Adrenal gland (tissue), 12 donors: Measurements from ENCODE around the gene KATNB1. TPM values are rescaled to one million over a fixed set of nuclear protein-coding genes. Genes with fewer than 3 reads are reported as not detected.

ENCODE experiments used
- DNase-seq, 7 donors: peaks; one replicate each; pipeline ENCODE4 v3.0.0-alpha.2; 2019 to 2020
- H3K27ac ChIP-seq, 5 donors: fragments of 200-600 bp; sonication (generic) in 4 of 5; 1 replicate in 3 of 5; 2 replicates in 2 of 5; pipeline versions ENCODE4 v1.5.1 to v1.8.0; 2016 to 2020; ENCODE audit warnings: mild to moderate bottlenecking in 1 of 5
- H3K27me3 ChIP-seq: fragments of 200-600 bp; 2 replicates; pipeline ENCODE4 v1.8.0; 2021
- H3K36me3 ChIP-seq, 2 donors: fragments of 200-600 bp; replicated peaks in 1 of 2; 1 replicate in 1 of 2; 2 replicates in 1 of 2; pipeline versions ENCODE4 v1.5.1 to v1.8.0; 2018 to 2022
- H3K4me1 ChIP-seq, 2 donors: fragments of 200-600 bp; replicated peaks in 1 of 2; 1 replicate in 1 of 2; 2 replicates in 1 of 2; pipeline versions ENCODE4 v1.5.1 to v1.8.0; 2018 to 2021
- H3K4me3 ChIP-seq, 4 donors: fragments of 200-600 bp; sonication (generic) in 3 of 4; one replicate each; pipeline ENCODE4 v1.5.1; 2016 to 2018
- H3K9me3 ChIP-seq, 3 donors: fragments of 200-600 bp; sonication (generic) in 1 of 3; replicated peaks in 1 of 3; 1 replicate in 2 of 3; 2 replicates in 1 of 3; pipeline versions ENCODE4 v1.5.1 to v1.8.0; 2016 to 2021
- POLR2A ChIP-seq, 2 donors: fragments of 450-650 bp; IDR thresholded peaks; one replicate each; pipeline ENCODE4 v1.6.1; 2017; ENCODE audit warnings: antibody characterized with exemption in 2 of 2, mild to moderate bottlenecking in 2 of 2, moderate library complexity in 1 of 2
- WGBS, 4 donors: extraction: QIAGEN DNeasy Blood & Tissue Kit in 2 of 4; methylation state at CpG; one replicate each; pipeline versions ENCODE4 v1.1.5 to v1.1.7; 2013 to 2017; 5-methylcytosine and 5-hydroxymethylcytosine counted together
- intact Hi-C, 2 donors: fragments of 100-400 bp; cut with DNase I; formaldehyde crosslinking; loops; one replicate each; pipeline versions ENCODE4 v1.14.1 to v1.15.0; 2022 to 2023
- polyA plus RNA-seq, 3 donors: library from polyadenylated mRNA; stranded (reverse); fragments of 200-250 nt in 2 of 3; fragments of 350-450 nt in 1 of 3; fragmentation: Illumina TruSeq in 1 of 3; extraction: RNeasy Lipid Tissue Mini Kit (QIAGEN cat#74804) in 1 of 3; gene quantifications; one replicate each; pipeline ENCODE4 v1.2.3, GENCODE V29; 2013 to 2014
- total RNA-seq, 9 donors: library from RNA; depleted of rRNA in 4 of 9; stranded (reverse); fragments of >200 nt in 4 of 9; fragments of 120-200 nt in 1 of 9; fragmentation: NEBNext Ultra II Directional in 1 of 9; extraction: Animal tissue kit (Norgen Biotek cat#: 25700) in 1 of 9; gene quantifications; one replicate each; pipeline versions ENCODE4 v1.1.0 to v1.2.4, GENCODE V29; 2013 to 2023
- TF ChIP-seq, protein P1 (sequence below), 6 experiments: fragments of 450-650 bp in 4 of 6; fragments of 200-600 bp in 2 of 6; sonication (generic) in 1 of 6; IDR thresholded peaks; 1 replicate in 5 of 6; 2 replicates in 1 of 6; pipeline versions ENCODE4 v1.5.1 to v1.8.0; 2016 to 2021; ENCODE audit warnings: antibody characterized with exemption in 6 of 6, mild to moderate bottlenecking in 2 of 6, moderate library complexity in 1 of 6
- donor health status: healthy with polysubstance abuse.
- donor health status: Bipolar disorder and iron deficiency.
- donor health status: DM: yes; HTN: yes; CAD: no.
- donor health status: DM: no; HTN: no; CAD: no.
- donor health status: DM: no; HTN: no; CAD: no.
- donor health status: DM: yes; HTN: yes; CAD: no.

Gene KATNB1
- total and polyA plus RNA-seq, 12 donors = 12.9 to 85.6 (median 21.0) TPM

DNA sequence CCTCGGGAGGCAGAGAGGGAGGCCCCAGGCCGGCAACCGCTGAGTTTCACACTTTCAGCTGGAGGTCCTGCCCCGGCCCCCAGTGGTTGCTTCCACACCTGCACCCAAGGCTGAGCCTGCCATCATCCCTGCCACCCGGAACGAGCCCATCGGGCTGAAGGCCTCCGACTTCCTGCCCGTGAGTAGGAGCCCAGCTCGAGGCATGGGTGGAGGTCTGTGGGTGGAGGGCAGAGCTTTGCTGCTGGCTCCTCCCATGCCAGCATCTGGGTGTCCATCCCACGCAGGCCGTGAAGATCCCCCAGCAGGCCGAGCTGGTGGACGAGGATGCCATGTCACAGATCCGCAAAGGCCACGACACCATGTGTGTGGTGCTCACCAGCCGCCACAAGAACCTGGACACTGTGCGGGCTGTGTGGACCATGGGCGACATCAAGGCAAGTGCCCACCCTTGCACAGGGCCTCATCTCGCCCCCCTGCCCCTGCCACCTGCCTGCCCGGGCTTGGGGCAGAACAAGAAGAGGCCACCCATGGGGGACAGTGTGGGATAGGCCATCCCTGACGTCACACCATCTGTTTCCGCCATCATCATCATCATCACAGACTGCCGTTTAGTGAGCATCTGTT lies 19.6 kb downstream of the KATNB1 start:
- no peak for DNase-seq
- peaks cover 0 to 20% of the 10 kb centered on the region in 2 donors for H3K36me3 ChIP-seq
- H3K27me3 ChIP-seq = no peaks in the 10 kb centered on the region
- H3K9me3 ChIP-seq = no peaks in the 10 kb centered on the region
- TF ChIP-seq, protein P1, sequence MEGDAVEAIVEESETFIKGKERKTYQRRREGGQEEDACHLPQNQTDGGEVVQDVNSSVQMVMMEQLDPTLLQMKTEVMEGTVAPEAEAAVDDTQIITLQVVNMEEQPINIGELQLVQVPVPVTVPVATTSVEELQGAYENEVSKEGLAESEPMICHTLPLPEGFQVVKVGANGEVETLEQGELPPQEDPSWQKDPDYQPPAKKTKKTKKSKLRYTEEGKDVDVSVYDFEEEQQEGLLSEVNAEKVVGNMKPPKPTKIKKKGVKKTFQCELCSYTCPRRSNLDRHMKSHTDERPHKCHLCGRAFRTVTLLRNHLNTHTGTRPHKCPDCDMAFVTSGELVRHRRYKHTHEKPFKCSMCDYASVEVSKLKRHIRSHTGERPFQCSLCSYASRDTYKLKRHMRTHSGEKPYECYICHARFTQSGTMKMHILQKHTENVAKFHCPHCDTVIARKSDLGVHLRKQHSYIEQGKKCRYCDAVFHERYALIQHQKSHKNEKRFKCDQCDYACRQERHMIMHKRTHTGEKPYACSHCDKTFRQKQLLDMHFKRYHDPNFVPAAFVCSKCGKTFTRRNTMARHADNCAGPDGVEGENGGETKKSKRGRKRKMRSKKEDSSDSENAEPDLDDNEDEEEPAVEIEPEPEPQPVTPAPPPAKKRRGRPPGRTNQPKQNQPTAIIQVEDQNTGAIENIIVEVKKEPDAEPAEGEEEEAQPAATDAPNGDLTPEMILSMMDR (IDR thresholded peaks at IDR 0.05) = no peak
- no peak for TF ChIP-seq POLR2A (IDR thresholded peaks at IDR 0.05)
- no peak overlapping the region for H3K27ac ChIP-seq
- H3K4me1 ChIP-seq = peaks cover 0 to 3% of the 10 kb centered on the region in 2 donors
- H3K4me3 ChIP-seq = no peak overlapping the region
- WGBS, 4 donors = 87 to 92% (median 88%) methylated on average over 5 to 24 of the region's 24 CpGs
- intact Hi-C loops = loop anchor here in 1 of 2 donors (5.0 kb wide), 1 partner anchor 107 kb away; no protein-coding TSS in a partner anchor

DNA sequence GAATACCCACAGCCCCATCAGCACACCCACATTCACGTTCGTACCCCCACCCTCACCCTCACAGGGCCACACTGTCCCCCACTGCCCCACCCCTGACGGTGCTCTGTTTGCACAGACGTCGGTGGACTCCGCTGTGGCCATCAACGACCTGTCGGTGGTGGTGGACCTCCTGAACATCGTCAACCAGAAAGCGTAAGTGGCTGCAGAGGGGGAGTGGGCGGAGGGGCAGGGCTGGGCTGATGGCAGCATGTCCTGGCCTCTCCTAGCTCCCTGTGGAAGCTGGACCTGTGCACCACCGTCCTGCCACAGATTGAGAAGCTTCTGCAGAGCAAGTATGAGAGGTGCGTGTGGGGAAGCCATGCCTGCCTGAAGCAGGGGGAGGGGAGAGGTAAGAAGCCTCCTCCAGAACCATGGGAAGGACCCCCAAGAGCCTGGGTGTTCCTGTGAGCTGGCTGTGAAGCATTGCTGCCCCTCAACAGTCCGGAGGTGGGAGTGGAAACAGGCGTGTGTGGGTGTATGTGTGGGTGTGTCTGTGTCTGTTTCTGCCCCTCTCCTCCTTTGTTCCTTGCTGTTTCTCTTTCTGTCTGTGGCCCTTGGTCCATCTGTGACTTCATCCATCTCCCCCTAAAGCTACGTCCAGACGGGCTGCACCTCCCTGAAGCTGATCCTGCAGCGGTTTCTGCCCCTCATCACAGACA lies 20.3 kb downstream of the KATNB1 start:
- Histone ChIP-seq H3K4me1 (peaks cover 0 to 3% of the 10 kb centered on the region in 2 donors), H3K36me3 (peaks cover 0 to 25% of the 10 kb centered on the region in 2 donors), H3K9me3 (no peaks in the 10 kb centered on the region), H3K4me3 (no peak overlapping the region), H3K27me3 (no peaks in the 10 kb centered on the region), H3K27ac (no peak overlapping the region)
- TF ChIP-seq, protein P1 (IDR thresholded peaks at IDR 0.05) = no peak
- no peak for TF ChIP-seq POLR2A (IDR thresholded peaks at IDR 0.05)
- intact Hi-C loops = loop anchor here (2.0 to 5.0 kb wide), 2 partner anchors 106 to 107 kb away; no protein-coding TSS in a partner anchor
- DNase-seq = no peak
- 82 to 90% (median 85%) methylated on average over 10 to 18 of the region's 18 CpGs for WGBS, 4 donors

DNA sequence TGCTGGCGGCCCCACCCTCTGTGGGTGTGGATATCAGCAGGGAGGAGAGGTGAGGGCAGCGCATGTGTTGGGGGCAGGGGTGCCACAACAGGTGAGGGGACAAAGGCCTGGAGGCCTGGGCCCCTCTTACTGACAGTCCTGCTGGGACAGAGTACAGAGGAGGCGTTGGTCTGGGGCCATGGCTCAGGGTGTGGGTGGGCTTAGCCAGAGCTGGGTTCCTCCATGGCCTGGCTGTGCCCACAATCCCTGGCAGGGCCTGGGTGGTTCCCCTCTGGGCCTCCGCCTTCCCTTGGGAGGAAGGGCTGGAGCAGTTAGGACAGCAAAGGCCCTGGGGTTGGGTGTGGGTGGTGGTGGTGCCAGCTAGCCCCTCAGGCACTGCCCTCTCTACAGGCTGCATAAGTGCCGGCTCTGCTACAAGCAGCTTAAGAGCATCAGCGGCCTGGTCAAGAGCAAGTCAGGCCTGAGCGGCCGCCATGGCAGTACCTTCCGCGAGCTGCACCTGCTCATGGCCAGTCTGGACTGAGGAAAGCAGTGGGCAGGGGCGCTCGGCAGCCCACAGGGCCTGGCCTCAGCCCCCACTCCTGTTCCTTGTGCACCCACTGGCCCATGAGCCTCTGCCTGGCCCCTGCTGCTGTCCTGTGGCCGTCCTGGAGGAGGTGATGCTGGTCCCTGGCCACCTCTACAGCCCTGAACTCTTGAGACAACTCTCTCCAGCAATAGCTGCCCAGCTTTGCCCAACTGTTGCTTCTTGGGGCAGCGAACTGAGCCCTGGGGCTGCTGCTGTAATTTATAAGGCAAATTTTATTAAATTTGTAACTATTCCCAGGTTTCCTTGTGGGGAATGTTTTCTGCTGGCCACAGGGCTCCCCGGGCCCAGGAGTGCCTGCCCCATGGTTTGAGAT lies 21.1 kb downstream of the KATNB1 start:
- H3K4me1 ChIP-seq = peaks cover 0 to 3% of the 10 kb centered on the region in 2 donors
- H3K27me3 ChIP-seq = no peaks in the 10 kb centered on the region
- no peak overlapping the region for H3K27ac ChIP-seq
- intact Hi-C loops = loop anchor here (2.0 to 5.0 kb wide), 2 partner anchors 106 kb away; no protein-coding TSS in a partner anchor
- H3K9me3 ChIP-seq = no peaks in the 10 kb centered on the region
- 79 to 84% (median 81%) methylated on average over 8 to 15 of the region's 15 CpGs for WGBS, 4 donors
- DNase-seq = no peak
- H3K4me3 ChIP-seq = no peak overlapping the region
- H3K36me3 ChIP-seq = peaks cover 0 to 31% of the 10 kb centered on the region in 2 donors
- TF ChIP-seq POLR2A (IDR thresholded peaks at IDR 0.05) = no peak
- TF ChIP-seq, protein P1 (IDR thresholded peaks at IDR 0.05) = no peak
